HepG2 (cell line): Measurements from ENCODE around the gene SRCAP. TPM values are rescaled to one million over a fixed set of nuclear protein-coding genes. Genes with fewer than 3 reads are reported as not detected.

Source experiments
- CTCF ChIP-seq: sonication (generic); formaldehyde crosslinking; IDR thresholded peaks from 2 replicates; pipeline ENCODE4 v1.5.0; 2020; ENCODE audit warnings: mild to moderate bottlenecking, missing genetic modification reagents, moderate library complexity
- ETV6 ChIP-seq: sonication (generic); formaldehyde crosslinking; conservative IDR thresholded peaks from 2 replicates; pipeline ENCODE4 v1.4.0; 2020; ENCODE audit warnings: missing genetic modification reagents
- MLLT10 ChIP-seq: sonication (generic); formaldehyde crosslinking; IDR thresholded peaks from 2 replicates; pipeline ENCODE4 v1.4.0; 2020; ENCODE audit warnings: missing genetic modification reagents
- MYC ChIP-seq: sonication (generic); formaldehyde crosslinking; IDR thresholded peaks from 2 replicates; pipeline ENCODE4 v1.9.0; 2021; ENCODE audit warnings: missing genetic modification reagents, borderline replicate concordance
- RBFOX2 ChIP-seq: fragments of 200-400 bp; formaldehyde crosslinking; IDR thresholded peaks from 2 replicates; pipeline ENCODE4 v1.6.1; 2017; ENCODE audit warnings: low read depth, mild to moderate bottlenecking, low read length
- TBX2 ChIP-seq: sonication (generic); formaldehyde crosslinking; IDR thresholded peaks from 2 replicates; pipeline ENCODE4 v1.5.0; 2020; ENCODE audit warnings: missing genetic modification reagents, mild to moderate bottlenecking, borderline replicate concordance
- ZNF616 ChIP-seq: sonication (generic); formaldehyde crosslinking; IDR thresholded peaks from 2 replicates; pipeline ENCODE4 v1.5.0; 2020; ENCODE audit warnings: low read depth, mild to moderate bottlenecking, missing genetic modification reagents
- ZNF772 ChIP-seq: sonication (generic); formaldehyde crosslinking; IDR thresholded peaks from 2 replicates; pipeline ENCODE4 v1.5.0; 2020; ENCODE audit warnings: mild to moderate bottlenecking, missing genetic modification reagents
- ZNF773 ChIP-seq: sonication (generic); formaldehyde crosslinking; IDR thresholded peaks from 2 replicates; pipeline ENCODE4 v1.4.0; 2020; ENCODE audit warnings: missing genetic modification reagents, borderline replicate concordance
- polyA plus RNA-seq, 8 experiments: library from polyadenylated mRNA; depleted of rRNA in 3 of 8; stranded (reverse) in 7 of 8; unstranded in 1 of 8; fragments of >200 nt; fragmentation: Illumina TruSeq in 4 of 8; extraction: Trizol in 4 of 8; gene quantifications; 2 replicates each; pipeline versions ENCODE4 v1.2.1 to v1.2.3, GENCODE V29; 2011 to 2016; ENCODE audit warnings: low read depth in 4 of 8, missing spikeins in 1 of 8, mixed read lengths in 1 of 8; ENCODE audit not compliant: insufficient read depth in 1 of 8
- total RNA-seq, 5 experiments: library from RNA; depleted of rRNA; stranded (reverse); fragments of >200 nt; fragmentation: Illumina TruSeq; extraction: Trizol; gene quantifications; 2 replicates each; pipeline ENCODE4 v1.2.3, GENCODE V29; 2016; ENCODE audit warnings: low read depth in 1 of 5
- TF ChIP-seq, protein P1 (sequence below): sonication (generic); formaldehyde crosslinking; IDR thresholded peaks from 2 replicates; pipeline ENCODE4 v1.4.0; 2020; ENCODE audit warnings: missing genetic modification reagents
- TF ChIP-seq, protein P2 (sequence below): sonication (generic); formaldehyde crosslinking; IDR thresholded peaks from one replicate; pipeline ENCODE4 v1.5.1; 2020; ENCODE audit warnings: mild to moderate bottlenecking, missing genetic modification reagents; ENCODE audit errors: not compliant biosample characterization
- TF ChIP-seq, protein P3 (sequence below): sonication (generic); formaldehyde crosslinking; IDR thresholded peaks from 2 replicates; pipeline ENCODE4 v1.5.1; 2020; ENCODE audit warnings: mild to moderate bottlenecking, missing genetic modification reagents, moderate library complexity

SRCAP gene
- total and polyA plus RNA-seq, 2 of the 13 experiments (the other 11 are each of a cell fraction or from before 2014, with no cell fraction given) = 4.9 to 9.0 TPM

DNA sequence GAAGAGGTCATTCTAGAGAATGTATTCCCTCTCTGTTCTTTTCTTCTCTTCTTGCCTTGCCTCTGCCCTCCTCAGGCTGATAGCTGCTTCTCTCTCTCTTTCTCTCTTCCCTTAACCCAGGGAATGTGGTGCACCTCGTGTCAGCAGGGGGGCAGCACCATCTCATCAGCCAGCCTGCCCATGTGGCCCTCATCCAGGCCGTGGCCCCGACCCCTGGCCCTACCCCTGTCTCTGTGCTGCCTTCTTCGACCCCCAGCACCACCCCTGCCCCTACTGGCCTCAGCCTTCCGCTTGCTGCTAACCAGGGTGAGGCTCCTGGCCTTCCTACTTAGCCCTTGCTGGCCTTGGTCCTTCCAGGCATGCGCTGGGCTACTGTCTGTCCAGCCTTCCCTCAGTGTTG, 23.5 kb downstream of the SRCAP start (continued):
- TF ChIP-seq RBFOX2 (0 out of 2 replicates have a peak, but pooled peaks have one; percentile 40), ETV6 (CRISPR knock-in tag) (no peak), MYC (0 out of 2 replicates have a peak, but pooled peaks have one; percentile 33), MLLT10 (CRISPR knock-in tag) (no peak), ZNF772 (CRISPR knock-in tag) (no peak), ZNF773 (no peak), ZNF616 (CRISPR knock-in tag) (no peak), TBX2 (no peak), CTCF (peak; percentile 71)
- TF ChIP-seq, protein P1, sequence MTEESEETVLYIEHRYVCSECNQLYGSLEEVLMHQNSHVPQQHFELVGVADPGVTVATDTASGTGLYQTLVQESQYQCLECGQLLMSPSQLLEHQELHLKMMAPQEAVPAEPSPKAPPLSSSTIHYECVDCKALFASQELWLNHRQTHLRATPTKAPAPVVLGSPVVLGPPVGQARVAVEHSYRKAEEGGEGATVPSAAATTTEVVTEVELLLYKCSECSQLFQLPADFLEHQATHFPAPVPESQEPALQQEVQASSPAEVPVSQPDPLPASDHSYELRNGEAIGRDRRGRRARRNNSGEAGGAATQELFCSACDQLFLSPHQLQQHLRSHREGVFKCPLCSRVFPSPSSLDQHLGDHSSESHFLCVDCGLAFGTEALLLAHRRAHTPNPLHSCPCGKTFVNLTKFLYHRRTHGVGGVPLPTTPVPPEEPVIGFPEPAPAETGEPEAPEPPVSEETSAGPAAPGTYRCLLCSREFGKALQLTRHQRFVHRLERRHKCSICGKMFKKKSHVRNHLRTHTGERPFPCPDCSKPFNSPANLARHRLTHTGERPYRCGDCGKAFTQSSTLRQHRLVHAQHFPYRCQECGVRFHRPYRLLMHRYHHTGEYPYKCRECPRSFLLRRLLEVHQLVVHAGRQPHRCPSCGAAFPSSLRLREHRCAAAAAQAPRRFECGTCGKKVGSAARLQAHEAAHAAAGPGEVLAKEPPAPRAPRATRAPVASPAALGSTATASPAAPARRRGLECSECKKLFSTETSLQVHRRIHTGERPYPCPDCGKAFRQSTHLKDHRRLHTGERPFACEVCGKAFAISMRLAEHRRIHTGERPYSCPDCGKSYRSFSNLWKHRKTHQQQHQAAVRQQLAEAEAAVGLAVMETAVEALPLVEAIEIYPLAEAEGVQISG (CRISPR knock-in tag) = 0 out of 2 replicates have a peak, but pooled peaks have one; percentile 18
- TF ChIP-seq, protein P2, sequence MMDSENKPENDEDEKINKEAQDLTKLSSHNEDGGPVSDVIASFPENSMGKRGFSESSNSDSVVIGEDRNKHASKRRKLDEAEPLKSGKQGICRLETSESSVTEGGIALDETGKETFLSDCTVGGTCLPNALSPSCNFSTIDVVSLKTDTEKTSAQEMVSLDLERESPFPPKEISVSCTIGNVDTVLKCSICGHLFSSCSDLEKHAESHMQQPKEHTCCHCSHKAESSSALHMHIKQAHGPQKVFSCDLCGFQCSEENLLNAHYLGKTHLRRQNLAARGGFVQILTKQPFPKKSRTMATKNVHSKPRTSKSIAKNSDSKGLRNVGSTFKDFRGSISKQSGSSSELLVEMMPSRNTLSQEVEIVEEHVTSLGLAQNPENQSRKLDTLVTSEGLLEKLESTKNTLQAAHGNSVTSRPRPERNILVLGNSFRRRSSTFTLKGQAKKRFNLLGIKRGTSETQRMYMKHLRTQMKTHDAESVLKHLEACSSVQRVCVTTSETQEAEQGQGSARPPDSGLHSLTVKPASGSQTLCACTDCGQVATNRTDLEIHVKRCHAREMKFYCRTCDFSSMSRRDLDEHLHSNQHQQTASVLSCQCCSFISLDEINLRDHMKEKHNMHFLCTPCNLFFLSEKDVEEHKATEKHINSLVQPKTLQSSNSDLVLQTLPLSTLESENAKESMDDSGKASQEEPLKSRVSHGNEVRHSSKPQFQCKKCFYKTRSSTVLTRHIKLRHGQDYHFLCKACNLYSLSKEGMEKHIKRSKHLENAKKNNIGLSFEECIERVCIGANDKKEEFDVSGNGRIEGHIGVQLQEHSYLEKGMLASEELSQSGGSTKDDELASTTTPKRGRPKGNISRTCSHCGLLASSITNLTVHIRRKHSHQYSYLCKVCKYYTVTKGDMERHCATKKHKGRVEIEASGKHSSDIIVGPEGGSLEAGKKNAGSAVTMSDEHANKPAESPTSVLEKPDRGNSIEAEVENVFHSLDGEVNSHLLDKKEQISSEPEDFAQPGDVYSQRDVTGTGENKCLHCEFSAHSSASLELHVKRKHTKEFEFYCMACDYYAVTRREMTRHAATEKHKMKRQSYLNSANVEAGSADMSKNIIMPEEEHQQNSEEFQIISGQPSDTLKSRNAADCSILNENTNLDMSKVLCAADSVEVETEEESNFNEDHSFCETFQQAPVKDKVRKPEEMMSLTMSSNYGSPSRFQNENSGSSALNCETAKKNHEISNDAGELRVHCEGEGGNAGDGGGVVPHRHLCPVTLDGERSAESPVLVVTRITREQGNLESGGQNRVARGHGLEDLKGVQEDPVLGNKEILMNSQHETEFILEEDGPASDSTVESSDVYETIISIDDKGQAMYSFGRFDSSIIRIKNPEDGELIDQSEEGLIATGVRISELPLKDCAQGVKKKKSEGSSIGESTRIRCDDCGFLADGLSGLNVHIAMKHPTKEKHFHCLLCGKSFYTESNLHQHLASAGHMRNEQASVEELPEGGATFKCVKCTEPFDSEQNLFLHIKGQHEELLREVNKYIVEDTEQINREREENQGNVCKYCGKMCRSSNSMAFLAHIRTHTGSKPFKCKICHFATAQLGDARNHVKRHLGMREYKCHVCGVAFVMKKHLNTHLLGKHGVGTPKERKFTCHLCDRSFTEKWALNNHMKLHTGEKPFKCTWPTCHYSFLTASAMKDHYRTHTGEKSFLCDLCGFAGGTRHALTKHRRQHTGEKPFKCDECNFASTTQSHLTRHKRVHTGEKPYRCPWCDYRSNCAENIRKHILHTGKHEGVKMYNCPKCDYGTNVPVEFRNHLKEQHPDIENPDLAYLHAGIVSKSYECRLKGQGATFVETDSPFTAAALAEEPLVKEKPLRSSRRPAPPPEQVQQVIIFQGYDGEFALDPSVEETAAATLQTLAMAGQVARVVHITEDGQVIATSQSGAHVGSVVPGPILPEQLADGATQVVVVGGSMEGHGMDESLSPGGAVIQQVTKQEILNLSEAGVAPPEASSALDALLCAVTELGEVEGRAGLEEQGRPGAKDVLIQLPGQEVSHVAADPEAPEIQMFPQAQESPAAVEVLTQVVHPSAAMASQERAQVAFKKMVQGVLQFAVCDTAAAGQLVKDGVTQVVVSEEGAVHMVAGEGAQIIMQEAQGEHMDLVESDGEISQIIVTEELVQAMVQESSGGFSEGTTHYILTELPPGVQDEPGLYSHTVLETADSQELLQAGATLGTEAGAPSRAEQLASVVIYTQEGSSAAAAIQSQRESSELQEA (CRISPR knock-in tag) = no peak
- TF ChIP-seq, protein P3, sequence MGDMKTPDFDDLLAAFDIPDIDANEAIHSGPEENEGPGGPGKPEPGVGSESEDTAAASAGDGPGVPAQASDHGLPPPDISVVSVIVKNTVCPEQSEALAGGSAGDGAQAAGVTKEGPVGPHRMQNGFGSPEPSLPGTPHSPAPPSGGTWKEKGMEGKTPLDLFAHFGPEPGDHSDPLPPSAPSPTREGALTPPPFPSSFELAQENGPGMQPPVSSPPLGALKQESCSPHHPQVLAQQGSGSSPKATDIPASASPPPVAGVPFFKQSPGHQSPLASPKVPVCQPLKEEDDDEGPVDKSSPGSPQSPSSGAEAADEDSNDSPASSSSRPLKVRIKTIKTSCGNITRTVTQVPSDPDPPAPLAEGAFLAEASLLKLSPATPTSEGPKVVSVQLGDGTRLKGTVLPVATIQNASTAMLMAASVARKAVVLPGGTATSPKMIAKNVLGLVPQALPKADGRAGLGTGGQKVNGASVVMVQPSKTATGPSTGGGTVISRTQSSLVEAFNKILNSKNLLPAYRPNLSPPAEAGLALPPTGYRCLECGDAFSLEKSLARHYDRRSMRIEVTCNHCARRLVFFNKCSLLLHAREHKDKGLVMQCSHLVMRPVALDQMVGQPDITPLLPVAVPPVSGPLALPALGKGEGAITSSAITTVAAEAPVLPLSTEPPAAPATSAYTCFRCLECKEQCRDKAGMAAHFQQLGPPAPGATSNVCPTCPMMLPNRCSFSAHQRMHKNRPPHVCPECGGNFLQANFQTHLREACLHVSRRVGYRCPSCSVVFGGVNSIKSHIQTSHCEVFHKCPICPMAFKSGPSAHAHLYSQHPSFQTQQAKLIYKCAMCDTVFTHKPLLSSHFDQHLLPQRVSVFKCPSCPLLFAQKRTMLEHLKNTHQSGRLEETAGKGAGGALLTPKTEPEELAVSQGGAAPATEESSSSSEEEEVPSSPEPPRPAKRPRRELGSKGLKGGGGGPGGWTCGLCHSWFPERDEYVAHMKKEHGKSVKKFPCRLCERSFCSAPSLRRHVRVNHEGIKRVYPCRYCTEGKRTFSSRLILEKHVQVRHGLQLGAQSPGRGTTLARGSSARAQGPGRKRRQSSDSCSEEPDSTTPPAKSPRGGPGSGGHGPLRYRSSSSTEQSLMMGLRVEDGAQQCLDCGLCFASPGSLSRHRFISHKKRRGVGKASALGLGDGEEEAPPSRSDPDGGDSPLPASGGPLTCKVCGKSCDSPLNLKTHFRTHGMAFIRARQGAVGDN = peak; percentile 41; the same call in 1 of the 2 replicates
